ENCODE data around the gene ZNG1F.
"Not testable (repeated sequence)": the region's sequence is repeated elsewhere in the genome, so short reads cannot be mapped to it uniquely, and the experiment has no call there.

ZNG1F gene

DNA sequence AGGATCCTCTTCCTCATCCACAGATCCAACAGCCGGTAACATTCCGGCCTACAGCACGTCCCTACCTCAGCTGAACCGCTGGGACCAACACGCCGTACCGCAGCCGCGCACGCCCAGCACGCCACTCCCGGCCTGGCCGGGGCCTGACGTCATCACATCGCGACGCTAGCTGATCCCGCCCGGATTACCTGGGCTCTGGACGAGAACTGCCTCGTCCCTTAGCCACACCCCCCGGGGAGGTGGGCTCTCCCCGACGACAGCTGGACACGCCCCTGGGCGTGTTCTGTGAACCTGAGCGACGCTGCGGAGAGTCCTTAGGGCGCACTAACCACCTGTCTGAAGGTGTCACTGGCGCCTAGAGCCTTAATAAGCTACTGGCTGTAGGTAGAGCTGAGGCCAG lies at the start of gene ZNG1F:
TSS of gene ZNG1F (minus strand) at position 101 of the 400 bp plus-strand sequence. CDS start at position 42, 59 bp downstream.
- DNase-seq = not testable (repeated sequence)

DNA sequence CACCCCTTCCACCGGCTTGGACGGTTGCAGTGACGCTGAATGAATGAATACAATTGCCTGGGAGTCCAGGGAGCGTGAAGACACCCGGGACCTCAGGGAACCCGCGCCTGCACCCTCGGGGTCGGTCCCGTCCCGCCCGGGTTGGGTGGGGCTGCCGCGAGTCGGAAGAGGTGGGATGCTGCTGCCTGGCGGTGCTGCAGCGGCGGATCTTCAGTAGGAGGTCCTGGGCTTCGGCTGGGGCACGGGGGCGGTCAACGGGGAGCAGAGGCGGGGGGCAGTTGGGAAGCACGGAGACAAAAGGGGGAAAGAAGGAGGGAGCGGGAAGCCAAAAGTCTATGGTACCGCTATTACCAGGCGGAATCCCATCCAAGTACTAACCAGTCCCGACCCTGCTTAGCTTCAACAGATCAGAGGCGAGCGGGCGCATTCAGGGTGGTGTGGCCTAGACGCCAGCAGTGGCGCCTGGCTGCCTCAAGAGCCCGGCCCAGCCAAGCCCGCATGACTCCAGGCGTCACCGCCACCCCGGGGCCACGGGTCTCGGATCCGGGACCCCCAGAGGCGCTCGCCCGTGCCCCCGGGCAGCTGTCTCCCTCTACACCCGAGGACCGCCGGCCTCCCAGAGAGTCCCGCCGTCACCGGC lies 48.1 kb upstream of the ZNG1F start:
- not testable (repeated sequence) for DNase-seq

DNA sequence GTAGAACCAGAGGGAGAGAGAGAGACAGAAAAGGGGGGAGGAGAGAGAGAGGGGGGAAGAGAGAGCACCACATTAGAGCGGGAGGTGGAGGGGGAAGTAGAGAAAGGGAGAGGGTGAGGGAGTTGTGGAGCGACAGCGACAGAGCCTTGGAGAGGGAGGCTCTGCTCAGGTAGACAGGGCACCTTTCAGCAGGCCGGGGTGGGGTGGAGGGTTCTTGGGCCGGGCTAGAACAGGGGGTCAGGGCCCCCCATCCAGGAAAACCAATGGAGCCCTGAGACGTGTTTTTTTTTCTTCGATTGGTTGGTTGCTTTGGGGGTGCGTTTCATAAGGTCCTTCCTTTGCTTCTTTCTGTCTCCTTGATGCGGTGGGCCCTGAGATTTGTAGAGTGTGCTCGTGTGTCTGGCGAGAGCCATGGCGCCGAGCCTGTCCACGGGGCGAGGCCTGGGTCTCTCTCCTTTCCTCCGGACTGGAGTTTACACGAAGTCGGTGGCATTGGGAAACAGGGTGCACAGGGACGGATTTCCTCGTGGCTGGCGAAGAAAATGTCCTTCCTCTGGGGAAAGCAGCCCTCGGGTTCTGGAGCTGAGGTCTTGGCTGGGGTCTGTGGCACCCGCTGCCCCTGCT lies 47.5 kb upstream of the ZNG1F start:
- DNase-seq = not testable (repeated sequence)

DNA sequence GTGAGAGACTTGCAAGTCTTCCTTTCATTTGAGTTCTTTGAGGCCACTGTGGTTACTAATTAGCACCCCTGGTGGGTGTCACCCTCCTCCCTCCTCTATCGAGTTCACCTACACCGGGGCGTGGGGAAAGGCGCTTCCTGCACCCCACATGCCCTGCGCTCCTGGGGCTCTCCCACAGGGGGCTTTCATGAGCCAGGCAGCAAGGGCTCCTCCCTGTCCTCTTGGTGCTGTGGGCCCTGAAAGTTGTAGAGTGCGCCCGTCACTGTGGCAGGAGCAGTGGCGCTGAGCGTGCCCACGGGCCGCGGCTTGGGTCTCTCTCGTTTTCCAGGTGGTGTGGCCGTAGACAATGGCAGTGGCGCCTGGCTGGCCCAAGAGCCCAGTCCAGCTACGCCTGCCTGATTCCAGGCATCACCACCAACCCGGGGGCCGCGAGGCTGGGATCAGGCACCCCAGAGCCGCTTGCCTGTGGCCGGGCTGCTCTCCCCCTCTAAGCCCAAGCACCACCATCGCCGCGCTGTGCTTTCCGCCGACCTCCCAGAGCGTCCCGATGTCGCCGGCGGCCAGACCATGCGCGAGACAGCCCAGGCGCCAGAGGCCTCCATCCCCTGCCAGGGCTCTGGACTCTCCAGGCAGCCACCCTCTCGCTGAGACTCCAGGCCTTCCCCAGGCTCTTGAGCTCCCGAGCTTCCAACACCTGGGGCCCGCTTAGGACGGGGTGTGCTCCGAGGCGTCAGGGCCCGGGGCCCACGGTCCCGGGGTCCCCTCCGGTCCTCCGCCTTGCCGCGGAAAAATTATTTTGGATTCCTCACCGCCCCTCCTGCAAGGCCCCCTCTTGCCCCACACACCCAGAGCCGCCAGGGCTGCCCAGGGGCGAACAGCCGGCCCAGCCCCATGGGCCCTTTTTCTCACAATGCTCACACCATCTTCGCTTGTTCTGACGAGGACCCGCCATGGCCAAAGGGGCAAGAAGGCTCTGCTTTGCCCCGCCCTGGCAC lies 46.0 kb upstream of the ZNG1F start:
- not testable (repeated sequence) for DNase-seq

DNA sequence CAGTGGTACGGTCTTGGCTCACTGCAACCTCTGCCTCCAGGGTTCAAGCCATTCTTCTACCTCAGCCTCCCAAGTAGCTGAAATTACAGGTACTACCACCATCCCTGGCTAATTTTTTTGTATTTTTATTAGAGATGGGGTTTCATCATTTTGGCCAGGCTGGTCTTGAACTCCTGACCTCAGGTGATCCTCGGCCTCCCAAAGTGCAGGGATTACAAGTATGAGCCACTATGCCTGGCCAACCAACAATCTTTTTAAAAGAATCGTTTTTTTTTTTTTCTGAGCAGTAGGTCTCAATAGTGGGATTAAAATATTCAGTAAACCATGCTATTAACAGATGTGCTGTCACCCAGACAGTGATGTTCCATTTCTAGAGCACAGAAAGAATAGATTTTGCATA lies 45.1 kb upstream of the ZNG1F start:
- not testable (repeated sequence) for DNase-seq

DNA sequence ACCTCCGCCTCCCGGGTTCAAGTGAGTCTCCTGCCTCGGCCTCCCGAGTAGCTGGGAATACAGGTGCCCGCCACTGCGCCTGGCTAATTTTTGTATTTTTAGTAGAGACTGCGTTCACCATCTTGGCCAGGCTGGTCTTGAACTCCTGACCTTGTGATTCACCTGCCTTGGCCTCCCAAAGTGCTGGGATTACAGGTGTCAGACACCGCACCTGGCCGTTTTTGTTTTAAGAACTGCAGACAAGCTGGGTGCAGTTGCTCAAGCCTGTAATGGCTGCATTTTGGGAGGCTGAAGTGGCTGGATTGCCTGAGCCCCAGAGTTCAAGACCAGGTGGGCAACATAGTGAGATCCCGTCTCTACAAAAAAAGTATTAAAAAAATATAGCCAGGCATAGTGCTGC lies 43.2 kb upstream of the ZNG1F start:
- not testable (repeated sequence) for DNase-seq

DNA sequence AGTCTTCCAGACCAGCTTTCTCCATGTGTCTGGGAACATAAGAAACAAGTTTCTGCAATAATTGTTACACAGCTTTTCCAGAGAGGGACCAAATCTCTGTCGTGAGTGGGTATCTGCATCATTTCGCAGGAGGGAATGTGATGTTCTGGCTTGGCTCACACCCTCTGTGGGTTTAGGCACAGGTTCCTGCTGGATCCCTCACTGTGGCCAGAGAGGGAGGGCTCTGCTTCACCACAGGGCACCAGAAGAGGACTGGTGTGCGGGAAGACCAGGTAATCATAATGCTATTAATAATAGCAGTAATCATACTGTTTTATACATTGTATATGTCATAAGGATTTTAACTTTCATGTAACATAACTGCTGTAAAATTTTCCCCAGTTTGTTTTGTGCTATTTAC lies 41.3 kb upstream of the ZNG1F start:
- DNase-seq = not testable (repeated sequence)

DNA sequence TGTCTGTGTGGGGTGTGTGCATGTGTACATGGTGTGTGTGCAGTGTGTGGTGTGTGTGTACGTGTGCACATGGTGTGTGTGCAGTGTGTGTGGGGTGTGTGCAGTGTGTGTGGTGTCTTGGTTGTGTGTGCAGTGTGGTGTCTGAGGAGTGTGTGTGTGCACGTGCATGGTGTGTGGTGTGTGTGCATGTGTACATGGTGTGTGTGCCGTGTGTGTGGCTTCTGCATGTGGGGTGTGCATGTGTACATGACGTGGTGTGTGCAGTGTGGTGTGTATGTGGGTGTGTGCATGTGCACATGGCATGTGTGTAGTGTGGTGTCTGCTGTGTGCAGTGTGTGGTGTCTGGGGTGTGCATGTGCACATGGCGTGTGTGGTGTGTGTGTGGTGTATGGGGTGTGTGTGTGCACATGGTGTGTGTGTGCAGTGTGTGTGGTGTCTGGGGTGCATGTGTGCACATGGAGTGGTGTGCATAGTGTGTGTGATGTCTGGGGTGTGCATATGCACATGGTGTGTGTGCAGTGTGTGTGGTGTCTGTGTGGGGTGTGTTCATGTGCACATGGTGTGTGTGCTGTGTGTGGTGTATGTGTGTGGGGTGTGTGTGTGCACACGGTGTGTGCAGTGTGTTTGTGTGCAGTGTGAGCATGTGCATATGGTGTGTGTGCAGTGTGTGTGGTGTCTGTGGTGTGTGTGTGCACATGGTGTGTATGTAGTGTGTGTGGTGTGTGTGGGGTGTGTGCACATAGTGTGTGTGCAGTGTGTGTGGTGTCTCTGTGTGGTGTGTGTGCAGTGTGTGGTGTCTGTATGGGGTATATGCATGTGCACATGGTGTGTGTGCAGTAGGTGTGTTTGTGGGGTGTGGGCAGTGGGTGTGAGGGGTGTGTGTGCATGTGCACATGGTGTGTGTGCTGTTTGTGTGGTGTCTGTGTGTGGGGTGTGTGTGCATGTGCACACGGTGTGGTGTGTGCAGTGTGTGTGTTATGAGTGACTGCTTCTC lies 40.6 kb upstream of the ZNG1F start:
- DNase-seq = no peak

DNA sequence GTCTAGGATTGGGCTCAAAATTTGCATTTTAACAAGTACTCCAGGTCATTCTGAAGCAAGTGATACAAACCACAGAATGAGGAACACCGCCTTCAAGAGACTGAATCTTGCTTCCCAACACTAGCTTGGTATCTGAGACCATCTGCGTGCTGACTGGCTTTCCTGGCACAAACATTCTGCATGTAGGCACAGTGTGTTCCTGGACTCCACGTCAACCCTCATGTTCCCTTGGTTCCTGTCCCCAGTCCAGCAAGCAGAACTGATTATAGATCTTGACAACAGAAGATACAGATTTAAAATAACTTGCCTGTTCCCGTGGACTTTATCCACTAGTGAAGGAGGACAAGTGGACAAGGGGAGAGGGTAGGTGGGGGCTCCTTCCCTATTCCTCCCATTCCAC lies 30.7 kb upstream of the ZNG1F start:
- not testable (repeated sequence) for DNase-seq

DNA sequence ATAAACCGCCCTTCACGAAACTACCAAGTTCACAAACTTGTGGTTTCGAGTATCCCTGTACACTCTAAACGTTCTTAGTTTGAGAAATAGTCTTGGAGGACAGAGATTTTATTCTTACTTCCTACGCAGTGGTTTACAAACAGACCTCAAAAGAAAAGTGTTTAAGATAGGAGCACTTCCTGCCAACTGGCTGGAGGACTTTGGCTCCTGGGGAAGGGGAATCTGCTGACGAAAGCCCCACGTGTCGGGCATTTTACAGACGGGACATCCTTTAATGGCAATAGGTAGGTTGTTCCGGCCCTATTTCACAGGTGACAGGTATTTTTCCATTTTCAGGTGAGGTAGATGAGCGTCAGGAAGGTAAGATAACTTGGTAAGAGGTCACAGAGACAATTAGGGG lies 678 bp downstream of the ZNG1F start:
- DNase-seq = not testable (repeated sequence)

DNA sequence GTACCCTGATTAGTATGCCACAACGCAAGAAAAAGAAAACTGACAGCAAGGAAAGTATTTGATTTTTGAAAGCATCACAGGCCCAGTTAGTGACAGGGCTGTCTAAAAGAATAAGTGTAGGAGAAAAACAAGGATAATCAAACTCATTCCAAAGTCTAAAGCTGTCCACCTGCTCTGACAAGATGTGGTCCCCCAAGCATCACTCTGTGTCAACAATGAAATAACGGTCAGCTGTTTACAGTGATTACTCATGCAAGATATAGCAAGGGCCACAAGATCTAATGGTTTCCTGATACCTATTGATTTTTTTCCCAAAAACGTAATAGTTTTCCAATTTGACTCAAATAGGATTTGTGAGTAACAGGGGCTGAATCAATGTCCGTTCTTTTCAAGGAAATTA lies 14.1 kb downstream of the ZNG1F start:
- DNase-seq = not testable (repeated sequence)

DNA sequence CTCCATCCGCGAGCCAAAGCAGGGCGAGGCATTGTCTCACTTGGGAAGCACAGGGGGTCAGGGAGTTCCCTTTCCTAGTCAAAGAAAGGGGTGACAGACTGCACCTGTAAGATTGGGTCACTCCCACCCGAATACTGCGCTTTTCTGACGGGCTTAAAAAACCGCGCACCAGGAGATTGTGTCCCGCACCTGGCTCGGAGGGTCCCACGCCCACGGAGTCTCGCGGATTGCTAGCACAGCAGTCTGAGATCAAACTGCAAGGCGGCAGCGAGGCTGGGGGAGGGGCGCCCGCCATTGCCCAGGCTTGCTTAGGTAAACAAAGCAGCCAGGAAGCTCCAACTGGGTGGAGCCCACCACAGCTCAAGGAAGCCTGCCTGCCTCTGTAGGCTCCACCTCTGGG lies 39.0 kb downstream of the ZNG1F start:
- DNase-seq = not testable (repeated sequence)

DNA sequence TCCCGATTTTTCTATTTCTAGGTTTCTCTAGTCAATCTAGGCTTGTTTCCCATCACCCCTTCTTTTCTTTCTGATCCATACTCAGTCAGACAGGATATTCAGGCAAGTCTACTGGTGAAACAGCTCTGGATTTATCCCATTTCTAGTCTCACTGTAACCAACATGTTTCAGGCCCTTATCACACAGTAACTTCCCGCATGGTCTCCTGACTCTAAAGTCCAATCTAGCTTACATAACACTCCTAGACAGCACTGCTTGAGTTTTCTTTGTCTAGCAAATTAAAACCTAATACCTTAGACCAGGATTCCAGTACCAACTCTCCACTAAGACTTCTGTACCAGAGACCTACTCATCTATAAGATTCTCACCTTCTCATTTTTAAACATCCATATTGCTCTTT lies 47.2 kb downstream of the ZNG1F start:
- DNase-seq = not testable (repeated sequence)

DNA sequence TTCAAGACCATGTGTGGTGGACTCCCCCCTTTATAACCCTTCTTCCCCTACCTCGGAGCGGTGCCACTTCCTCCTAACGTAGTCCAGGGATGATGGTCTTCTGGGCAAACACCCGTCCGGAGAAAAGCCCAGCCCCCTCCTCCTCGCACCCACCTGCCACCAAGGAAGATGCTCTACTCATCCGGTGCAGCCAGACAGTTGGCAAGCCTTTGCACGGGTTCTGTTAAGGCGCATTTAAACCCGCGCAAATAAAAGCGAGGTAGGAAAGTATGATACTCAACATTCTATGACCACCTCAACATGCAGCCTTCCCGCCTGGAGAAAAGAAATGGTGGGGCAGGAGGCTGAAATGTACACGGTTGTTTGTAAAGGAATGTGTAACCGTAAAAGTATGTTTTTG lies 60.5 kb downstream of the ZNG1F start, which contains the start of gene FOXD4L6:
TSS of gene FOXD4L6 (minus strand) at position 101 of the 400 bp plus-strand sequence. CDS start 298 bp downstream, outside the sequence.
- not testable (repeated sequence) for DNase-seq

DNA sequence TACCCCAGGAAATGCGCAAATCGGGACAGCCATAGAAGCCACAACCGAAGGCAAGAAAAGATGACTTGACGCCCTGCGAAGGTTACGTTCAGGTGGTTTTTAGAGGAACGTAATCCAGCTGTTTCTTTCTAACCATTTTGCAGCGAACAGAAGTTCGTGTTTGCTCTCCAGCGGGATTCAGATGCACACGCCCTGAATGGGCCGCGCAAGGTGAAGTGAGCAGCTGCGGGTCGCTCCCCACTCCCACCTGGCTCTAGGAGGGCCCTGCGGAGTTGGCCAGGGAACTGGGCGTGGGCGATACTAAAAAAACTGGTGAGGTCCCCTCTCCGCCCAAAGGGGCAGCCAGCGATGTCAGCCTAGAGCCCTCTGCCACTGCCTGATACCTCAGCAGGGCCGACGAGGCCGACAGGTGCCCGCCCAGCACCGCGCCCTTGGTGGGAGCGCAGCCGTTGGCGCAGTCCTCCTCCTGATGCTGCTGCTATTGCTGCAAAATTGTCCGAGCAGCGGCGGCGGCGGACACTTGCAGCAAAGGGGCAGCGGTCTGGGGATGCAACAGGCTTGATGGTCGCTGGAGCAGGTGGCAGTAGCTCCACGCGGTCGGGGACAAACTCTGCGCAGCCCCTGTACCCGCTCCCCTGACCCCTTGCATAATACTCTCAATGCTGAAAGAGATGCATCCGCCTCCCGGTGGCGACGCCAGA lies 62.2 kb downstream of the ZNG1F start:
- DNase-seq = not testable (repeated sequence)

DNA sequence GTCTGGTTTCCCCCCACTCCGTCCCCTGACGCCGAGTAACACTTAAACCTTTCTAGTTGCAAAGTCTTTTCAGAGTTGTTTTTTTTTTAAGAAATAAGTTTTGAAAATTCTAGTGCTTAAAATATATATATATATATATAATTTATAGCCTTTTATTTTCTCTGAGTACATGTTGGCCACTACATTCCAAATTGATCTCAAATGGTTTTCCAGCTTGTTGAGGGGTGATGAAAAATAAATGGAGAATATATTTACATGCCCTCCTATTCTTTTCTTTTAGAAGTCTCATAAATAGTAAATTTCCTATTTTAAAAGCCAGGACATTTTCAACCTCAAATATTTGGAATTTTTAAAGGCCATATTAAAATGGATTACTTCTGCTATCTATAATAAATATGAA lies 63.2 kb downstream of the ZNG1F start:
- DNase-seq = not testable (repeated sequence)

DNA sequence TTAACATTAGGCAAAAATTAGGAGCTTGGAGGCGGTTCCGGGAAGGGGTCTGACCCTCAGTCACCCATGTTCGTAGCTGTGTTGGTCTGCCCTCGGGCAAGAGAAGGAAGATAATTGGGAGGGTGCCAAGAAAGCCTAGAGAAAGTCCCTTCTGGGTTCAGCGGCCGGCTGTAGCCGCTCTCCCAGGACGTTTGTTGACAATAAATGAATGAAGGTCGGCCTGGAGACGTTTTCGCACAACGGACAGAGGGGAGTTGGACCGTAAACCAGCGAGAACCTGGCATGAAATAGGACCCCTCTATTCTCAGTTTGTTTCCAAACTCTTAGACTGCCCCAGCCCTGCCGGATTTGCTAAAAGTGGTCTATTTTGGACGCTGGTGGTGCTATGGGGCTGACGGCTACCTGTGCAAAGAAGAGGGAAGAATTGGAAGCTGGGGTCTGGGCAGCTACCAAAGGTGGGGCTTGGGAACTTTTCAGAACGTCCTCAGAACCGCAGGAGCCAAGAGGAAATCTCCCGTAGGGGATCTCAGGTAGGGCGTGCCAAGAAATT lies 63.9 kb downstream of the ZNG1F start:
- not testable (repeated sequence) for DNase-seq

DNA sequence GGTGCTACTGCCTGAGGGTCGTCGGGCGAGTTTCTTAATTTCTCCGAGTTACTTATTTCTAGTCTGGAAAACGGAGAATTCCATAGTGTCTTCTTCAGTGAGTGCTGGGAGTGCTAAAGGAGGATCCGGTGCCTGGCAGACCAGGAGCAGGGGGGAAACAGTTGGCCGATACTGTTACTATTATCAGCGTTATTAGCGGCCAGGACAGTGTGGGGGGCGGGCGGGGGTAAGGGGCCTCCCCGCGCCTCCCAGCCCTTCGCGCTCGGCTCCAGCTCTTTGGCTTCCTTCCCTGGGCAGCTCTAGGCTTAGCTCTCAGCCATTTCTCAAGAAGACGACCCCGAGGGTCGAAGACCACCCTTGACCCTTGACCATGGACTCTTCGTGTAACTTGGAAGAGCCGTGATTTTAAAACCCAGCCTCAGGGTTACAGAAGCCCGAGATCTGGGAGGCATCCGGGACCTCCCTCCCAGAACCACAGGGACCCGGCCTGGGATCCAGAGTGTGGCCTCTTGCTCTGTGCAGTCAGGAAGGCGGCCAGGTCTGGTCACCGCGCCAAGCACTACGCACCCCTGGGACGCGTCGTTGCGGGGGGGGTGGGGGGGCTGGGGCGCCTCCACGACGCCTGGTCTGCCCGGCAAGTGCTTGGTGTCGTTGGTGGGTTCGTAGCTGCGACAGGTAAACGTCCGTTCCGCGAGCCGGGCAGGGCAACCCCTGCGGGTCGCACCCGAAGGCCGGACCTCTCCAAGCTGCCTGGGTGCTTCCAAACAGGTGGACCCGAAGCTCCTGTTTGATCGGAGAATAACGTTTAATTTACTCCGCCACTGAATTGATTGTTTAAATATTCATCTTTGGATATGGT lies 64.6 kb downstream of the ZNG1F start:
- DNase-seq = not testable (repeated sequence)

DNA sequence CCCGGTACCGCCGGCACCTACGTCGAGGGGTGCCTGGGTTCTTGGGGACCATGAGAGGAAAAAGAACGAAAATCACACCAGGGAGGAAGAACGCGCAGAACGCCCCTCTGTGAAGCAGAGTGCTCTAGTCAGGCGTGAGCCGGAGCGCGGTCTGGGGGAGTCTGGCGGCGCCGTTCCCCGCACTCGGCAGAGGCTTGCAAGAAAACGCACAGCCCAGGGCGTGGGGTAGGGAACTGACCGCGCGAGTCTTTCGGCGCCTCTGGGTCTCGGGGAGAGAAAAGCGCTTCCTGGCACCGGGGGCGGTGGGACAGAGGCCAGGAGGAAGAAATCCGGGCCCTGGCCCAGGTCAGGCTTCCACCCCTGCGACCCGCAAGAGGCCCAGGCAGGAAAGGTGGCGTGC lies 65.3 kb downstream of the ZNG1F start:
- not testable (repeated sequence) for DNase-seq

DNA sequence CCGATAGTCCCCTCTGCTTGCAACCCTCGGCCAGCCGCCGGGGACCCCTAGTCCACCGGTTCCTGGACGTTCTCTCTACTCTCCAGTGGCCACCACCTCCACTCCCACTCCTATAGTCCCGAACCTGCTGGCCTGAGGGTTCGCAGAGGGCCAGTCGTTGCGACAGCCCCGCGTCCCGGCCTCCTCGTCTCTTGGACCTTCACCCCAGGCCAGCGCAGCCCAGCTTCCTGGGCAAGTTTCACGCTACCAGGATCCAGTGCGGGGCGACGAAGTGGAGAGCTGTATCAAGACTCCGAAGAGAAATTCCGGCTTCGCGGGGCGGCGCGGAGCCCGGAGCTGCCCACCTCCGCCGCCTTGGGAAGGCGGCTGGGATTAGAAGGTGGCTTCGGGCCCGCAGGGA lies 65.7 kb downstream of the ZNG1F start:
- DNase-seq = not testable (repeated sequence)
